Spleen (tissue), 11 donors: ENCODE measurements around the gene FNBP1. TPM values are rescaled to one million over a fixed set of nuclear protein-coding genes. Genes with fewer than 3 reads are reported as not detected.

Source experiments
- DNase-seq: peaks from one replicate; pipeline ENCODE4 v3.0.0-alpha.2; 2020
- H3K27ac ChIP-seq, 8 donors: fragments of 200-600 bp; sonication (generic) in 7 of 8; 1 replicate in 4 of 8; 2 replicates in 4 of 8; pipeline versions ENCODE4 v1.5.0 to v1.8.0; 2016 to 2021; ENCODE audit warnings: inconsistent platforms in 4 of 8, mild to moderate bottlenecking in 4 of 8, moderate library complexity in 1 of 8
- H3K27me3 ChIP-seq, 7 donors: fragments of 200-600 bp; sonication (generic) in 6 of 7; replicated peaks in 1 of 7; 1 replicate in 4 of 7; 2 replicates in 3 of 7; pipeline versions ENCODE4 v1.5.0 to v1.8.0; 2016 to 2021; ENCODE audit warnings: inconsistent platforms in 3 of 7, mild to moderate bottlenecking in 1 of 7
- H3K36me3 ChIP-seq, 6 donors: fragments of 200-600 bp; sonication (generic) in 5 of 6; 1 replicate in 4 of 6; 2 replicates in 2 of 6; pipeline versions ENCODE4 v1.5.0 to v1.8.0; 2016 to 2021; ENCODE audit warnings: inconsistent platforms in 2 of 6
- H3K4me1 ChIP-seq, 6 donors: fragments of 200-600 bp; sonication (generic) in 5 of 6; 1 replicate in 3 of 6; 2 replicates in 3 of 6; pipeline versions ENCODE4 v1.5.0 to v1.8.0; 2016 to 2021; ENCODE audit warnings: inconsistent platforms in 3 of 6
- H3K4me3 ChIP-seq, 8 donors: fragments of 200-600 bp; sonication (generic) in 7 of 8; 1 replicate in 4 of 8; 2 replicates in 4 of 8; pipeline versions ENCODE4 v1.5.0 to v1.8.0; 2016 to 2021; ENCODE audit warnings: inconsistent platforms in 4 of 8, mild to moderate bottlenecking in 4 of 8, moderate library complexity in 2 of 8
- H3K9me3 ChIP-seq, 8 donors: fragments of 200-600 bp; sonication (generic) in 7 of 8; 1 replicate in 4 of 8; 2 replicates in 4 of 8; pipeline versions ENCODE4 v1.5.0 to v1.8.0; 2016 to 2021; ENCODE audit warnings: inconsistent platforms in 4 of 8
- CTCF ChIP-seq, 11 experiments: fragments of 200-600 bp in 7 of 11; fragments of 450-650 bp in 4 of 11; sonication (generic) in 4 of 11; IDR thresholded peaks in 8 of 11; conservative IDR thresholded peaks in 3 of 11; 1 replicate in 7 of 11; 2 replicates in 4 of 11; pipeline versions ENCODE4 v1.4.0 to v1.8.0; 2016 to 2021; ENCODE audit warnings: antibody characterized with exemption in 11 of 11, inconsistent platforms in 4 of 11, mild to moderate bottlenecking in 1 of 11
- POLR2A ChIP-seq, 3 donors: fragments of 450-650 bp; IDR thresholded peaks; one replicate each; pipeline ENCODE4 v1.5.1; 2017; ENCODE audit warnings: antibody characterized with exemption in 3 of 3, mild to moderate bottlenecking in 1 of 3
- POLR2AphosphoS5 ChIP-seq, 3 donors: sonication (generic); formaldehyde crosslinking; IDR thresholded peaks; one replicate each; pipeline ENCODE4 v1.5.1; 2017; ENCODE audit warnings: antibody characterized with exemption in 3 of 3
- WGBS, 5 donors: extraction: QIAGEN DNeasy Blood & Tissue Kit in 3 of 5; methylation state at CpG; one replicate each; pipeline versions ENCODE4 v1.1.5 to v1.1.7; 2013 to 2018; 5-methylcytosine and 5-hydroxymethylcytosine counted together
- intact Hi-C: fragments of 100-400 bp; cut with DNase I; formaldehyde crosslinking; loops from one replicate; pipeline ENCODE4 v1.15.0; 2023; ENCODE audit warnings: low total_unique reads
- polyA plus RNA-seq, 3 donors: library from polyadenylated mRNA; stranded (reverse); fragments of 200-250 nt; gene quantifications; one replicate each; pipeline ENCODE4 v1.2.1, GENCODE V29; 2013
- total RNA-seq, 7 donors: library from RNA; depleted of rRNA in 3 of 7; stranded (reverse); fragments of >200 nt in 3 of 7; fragmentation: NEBNext Ultra II Directional in 4 of 7; extraction: Animal tissue kit (Norgen Biotek cat#: 25700) in 4 of 7; gene quantifications; one replicate each; pipeline versions ENCODE4 v1.1.0 to v1.2.1, GENCODE V29; 2016 to 2021
- donor health status: healthy with polysubstance abuse.
- donor health status: DM: no; HTN: no; CAD: no; lungs with moderate emphysema.
- donor health status: DM: no; HTN: no; CAD: no.
- donor health status: Bipolar disorder and iron deficiency.
- donor health status: healthy.
- donor health status: DM: no; HTN: no; CAD: no.
- donor health status: DM: yes; HTN: yes; CAD: no.

FNBP1 gene
- total and polyA plus RNA-seq, 10 donors, result 40.6 to 156 (median 146) TPM

GRCh38 chr9:129897263-129897662, 145.7 kb downstream of the FNBP1 start:
- intact Hi-C loops, result no loop called here
- Histone ChIP-seq H3K27me3 (no peaks in the 10 kb centered on the region), H3K9me3 (no peaks in the 10 kb centered on the region), H3K27ac (peak overlapping the region in 1 of 8 donors; percentile 93), H3K36me3 (peaks cover 4 to 90% (median 48%) of the 10 kb centered on the region in 6 donors), H3K4me1 (peaks cover 0 to 95% (median 34%) of the 10 kb centered on the region in 6 donors), H3K4me3 (no peak overlapping the region)
- 91 to 96% (median 94%) methylated on average over 6 of the region's 6 CpGs for WGBS, 5 donors
- TF ChIP-seq POLR2AphosphoS5 (IDR thresholded peaks at IDR 0.05) (no peak), POLR2A (IDR thresholded peaks at IDR 0.05) (no peak), CTCF (IDR thresholded peaks at IDR 0.05 in 8 of 11, conservative IDR thresholded peaks at IDR 0.05 in 3 of 11) (no peak)
- no peak for DNase-seq

- TF ChIP-seq POLR2A (IDR thresholded peaks at IDR 0.05) (no peak), POLR2AphosphoS5 (IDR thresholded peaks at IDR 0.05) (no peak), CTCF (IDR thresholded peaks at IDR 0.05 in 8 of 11, conservative IDR thresholded peaks at IDR 0.05 in 3 of 11) (no peak)
Observed at GRCh38 chr9:129895376-129896268, 147.4 kb downstream of the FNBP1 start.

DNA sequence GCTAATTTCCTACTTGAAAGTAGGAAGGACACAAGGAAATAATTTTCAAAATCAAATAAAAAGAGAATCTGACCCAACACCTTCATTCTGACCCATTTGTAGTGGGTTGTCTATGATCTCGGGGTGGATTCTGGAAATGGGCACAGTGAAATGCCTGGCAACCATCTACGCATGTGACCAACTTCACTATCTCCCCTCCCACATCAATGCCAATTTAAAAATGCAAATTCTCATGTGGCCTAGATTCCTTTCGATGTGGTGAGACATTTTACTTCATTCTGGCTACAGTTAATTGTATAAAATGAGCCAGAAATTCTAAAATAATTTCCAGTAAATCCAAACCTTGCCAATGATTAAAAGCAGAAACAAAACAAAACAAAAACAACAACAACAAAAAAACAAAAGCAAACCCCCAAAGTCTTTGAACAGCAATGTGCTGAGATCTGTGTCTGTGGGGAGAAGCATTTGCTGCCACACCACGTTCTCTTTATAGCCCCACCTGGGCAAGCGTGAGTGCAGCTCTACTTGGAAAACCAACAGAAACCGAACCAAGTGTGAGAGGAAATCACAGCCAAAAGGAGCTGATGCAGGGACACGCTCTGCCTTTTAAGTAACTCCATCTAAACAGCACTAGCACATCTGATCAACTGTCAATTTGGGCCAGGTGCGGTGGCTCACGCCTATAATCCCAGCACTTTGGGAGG, 148.7 kb downstream of the FNBP1 start:
- peak; percentile 32 for DNase-seq
- intact Hi-C loops, result no loop called here
- Histone ChIP-seq H3K36me3 (peaks cover 0 to 83% (median 30%) of the 10 kb centered on the region in 6 donors), H3K4me3 (no peak overlapping the region), H3K27ac (peak overlapping the region in 6 of 8 donors; percentile 51 to 96 (median 78)), H3K4me1 (peaks cover 23 to 99% (median 53%) of the 10 kb centered on the region in 6 donors), H3K9me3 (no peaks in the 10 kb centered on the region), H3K27me3 (no peaks in the 10 kb centered on the region)
- TF ChIP-seq POLR2AphosphoS5 (IDR thresholded peaks at IDR 0.05) (no peak), CTCF (IDR thresholded peaks at IDR 0.05 in 8 of 11, conservative IDR thresholded peaks at IDR 0.05 in 3 of 11) (no peak), POLR2A (IDR thresholded peaks at IDR 0.05) (no peak)
- 61 to 72% (median 65%) methylated on average over 9 of the region's 9 CpGs for WGBS, 5 donors

More at GRCh38 chr9:129895376-129896268, 147.4 kb downstream of the FNBP1 start:
- peak overlapping the region in 4 of 8 donors; percentile 65 to 96 (median 92) for H3K27ac ChIP-seq
- peaks cover 13 to 95% (median 44%) of the 10 kb centered on the region in 6 donors for H3K4me1 ChIP-seq
- H3K4me3 ChIP-seq, result no peak overlapping the region
- DNase-seq, result peak; percentile 16
- peaks cover 4 to 86% (median 42%) of the 10 kb centered on the region in 6 donors for H3K36me3 ChIP-seq
- WGBS, 5 donors, result 73 to 90% (median 84%) methylated on average over 17 of the region's 17 CpGs
- intact Hi-C loops, result no loop called here
- H3K27me3 ChIP-seq, result no peaks in the 10 kb centered on the region
- no peaks in the 10 kb centered on the region for H3K9me3 ChIP-seq
